SK-N-SH (cell line): ENCODE measurements around the gene PLD2. TPM values are rescaled to one million over a fixed set of nuclear protein-coding genes. Genes with fewer than 3 reads are reported as not detected.

ENCODE experiments used
- CTCF ChIA-PET: fragments of 300-600, 350-600 bp; formaldehyde crosslinking; extraction: SDS; loops from one replicate; lab custom pipeline; 2021; lab: Yijun Ruan, JAX
- POLR2A ChIA-PET: fragments of 350-600 bp; sonication (Branson Sonifier 250); formaldehyde crosslinking; extraction: SDS; loops from one replicate; lab custom pipeline; 2020; ENCODE audit warnings: antibody characterized with exemption, inconsistent platforms; lab: Yijun Ruan, JAX
- DNase-seq: peaks from one replicate; pipeline ENCODE4 v3.0.0; 2012
- H2AFZ ChIP-seq: fragments of 200-600 bp; sonication (generic); 2 replicates; pipeline ENCODE4 v1.8.1; 2016; ENCODE audit warnings: antibody characterized with exemption, mild to moderate bottlenecking, low read depth
- H3F3A ChIP-seq: fragments of 200-600 bp; sonication (generic); replicated peaks from 2 replicates; pipeline ENCODE3; 2016; ENCODE audit warnings: antibody characterized with exemption, mild to moderate bottlenecking; ENCODE audit not compliant: insufficient read depth
- H3K27ac ChIP-seq, 2 experiments: fragments of 200-500 bp in 1 of 2; fragments of 200-600 bp in 1 of 2; sonication (Bioruptor generic) in 1 of 2; sonication (generic), shearing (Covaris generic) in 1 of 2; 2 replicates each; pipeline versions ENCODE4 v1.5.1 to v1.6.1; 2014 to 2016; ENCODE audit warnings: low read depth in 2 of 2, inconsistent platforms in 1 of 2, low read length in 1 of 2, mild to moderate bottlenecking in 1 of 2, mixed read lengths in 1 of 2
- H3K27me3 ChIP-seq: fragments of 200-600 bp; sonication (generic), shearing (Covaris generic); 2 replicates; pipeline ENCODE4 v1.6.1; 2016; ENCODE audit warnings: mixed run types; ENCODE audit not compliant: insufficient read depth
- H3K36me3 ChIP-seq, 2 experiments: fragments of 200-500 bp in 1 of 2; fragments of 200-600 bp in 1 of 2; sonication (Bioruptor generic) in 1 of 2; sonication (generic) in 1 of 2; replicated peaks in 1 of 2; 2 replicates each; pipeline versions ENCODE3 to v1.5.1; 2014 to 2016; ENCODE audit warnings: low read length in 1 of 2, mild to moderate bottlenecking in 1 of 2; ENCODE audit not compliant: insufficient read depth in 2 of 2, control insufficient read depth in 1 of 2
- H3K4me1 ChIP-seq, 2 experiments: fragments of 200-500 bp in 1 of 2; fragments of 200-600 bp in 1 of 2; sonication (Bioruptor generic) in 1 of 2; sonication (generic), shearing (Covaris generic) in 1 of 2; 2 replicates each; pipeline versions ENCODE4 v1.5.1 to v1.6.1; 2014 to 2016; ENCODE audit warnings: low read depth in 1 of 2, low read length in 1 of 2, mixed run types in 1 of 2; ENCODE audit not compliant: insufficient read depth in 2 of 2, control insufficient read depth in 1 of 2
- H3K4me2 ChIP-seq: fragments of 200-600 bp; sonication (generic), shearing (Covaris generic); 2 replicates; pipeline ENCODE4 v1.6.1; 2017; ENCODE audit warnings: mixed run types
- H3K4me3 ChIP-seq, 2 experiments: fragments of 200-500 bp in 1 of 2; fragments of 200-600 bp in 1 of 2; sonication (Bioruptor generic) in 1 of 2; sonication (generic), shearing (Covaris generic) in 1 of 2; 2 replicates each; pipeline versions ENCODE4 v1.5.1 to v1.8.1; 2014 to 2016; ENCODE audit warnings: low read depth in 2 of 2, inconsistent platforms in 1 of 2, low read length in 1 of 2, mild to moderate bottlenecking in 1 of 2, mixed read lengths in 1 of 2, moderate library complexity in 1 of 2
- H3K79me2 ChIP-seq: fragments of 200-600 bp; sonication (generic); 2 replicates; pipeline ENCODE4 v1.8.1; 2017; ENCODE audit warnings: mild to moderate bottlenecking; ENCODE audit not compliant: insufficient read depth
- H3K9ac ChIP-seq: fragments of 200-600 bp; sonication (generic); 2 replicates; pipeline ENCODE4 v1.6.1; 2017; ENCODE audit warnings: mixed run types
- H3K9me2 ChIP-seq: fragments of 200-600 bp; sonication (generic); 2 replicates; pipeline ENCODE4 v1.6.1; 2017; ENCODE audit warnings: mixed run types
- H3K9me3 ChIP-seq: fragments of 200-600 bp; sonication (generic); 2 replicates; pipeline ENCODE4 v1.6.1; 2017; ENCODE audit warnings: mixed run types, mild to moderate bottlenecking, moderate library complexity
- H4K20me1 ChIP-seq: fragments of 200-600 bp; sonication (generic); 2 replicates; pipeline ENCODE4 v1.6.1; 2017; ENCODE audit warnings: mild to moderate bottlenecking, mixed run types; ENCODE audit not compliant: insufficient read depth
- CTCF ChIP-seq: fragments of 200-600 bp; sonication (generic); IDR thresholded peaks from 2 replicates; pipeline ENCODE4 v1.6.1; 2017; ENCODE audit warnings: antibody characterized with exemption, mild to moderate bottlenecking, moderate library complexity
- FOSL2 ChIP-seq: IDR thresholded peaks from 2 replicates; pipeline ENCODE4 v1.4.0; 2012; ENCODE audit warnings: low read depth, mild to moderate bottlenecking, moderate library complexity, borderline replicate concordance
- FOXM1 ChIP-seq: IDR thresholded peaks from 2 replicates; pipeline ENCODE4 v1.4.0; 2012; ENCODE audit warnings: low read depth, mild to moderate bottlenecking
- IRF3 ChIP-seq: fragments of 150-350 bp; IDR thresholded peaks from 2 replicates; pipeline ENCODE4 v1.6.1; 2016; ENCODE audit warnings: mild to moderate bottlenecking, low read depth, low read length
- NFIC ChIP-seq: IDR thresholded peaks from 2 replicates; pipeline ENCODE4 v1.4.0; 2012; ENCODE audit warnings: borderline replicate concordance
- NRF1 ChIP-seq: IDR thresholded peaks from 2 replicates; pipeline ENCODE4 v1.6.1; 2012; ENCODE audit warnings: low read depth, mild to moderate bottlenecking, low read length
- RCOR1 ChIP-seq: fragments of 150-350 bp; IDR thresholded peaks from 2 replicates; pipeline ENCODE4 v1.6.1; 2017; ENCODE audit warnings: antibody characterized with exemption, low read length
- SMC3 ChIP-seq: IDR thresholded peaks from 2 replicates; pipeline ENCODE4 v1.6.1; 2012; ENCODE audit warnings: low read depth, low read length, improper control_type of control experiment
- USF1 ChIP-seq: IDR thresholded peaks from 2 replicates; pipeline ENCODE4 v1.4.0; 2012; ENCODE audit warnings: low read depth, borderline replicate concordance
- ZBTB33 ChIP-seq: IDR thresholded peaks from 2 replicates; pipeline ENCODE4 v1.4.0; 2012; ENCODE audit warnings: low read depth, borderline replicate concordance
- WGBS: methylation state at CpG from one replicate; pipeline ENCODE4 v1.1.6; 2017; ENCODE audit warnings: low lambda C conversion rate; 5-methylcytosine and 5-hydroxymethylcytosine counted together
- polyA plus RNA-seq, 3 experiments: library from polyadenylated mRNA; depleted of rRNA; stranded (reverse); fragments of >200 nt; gene quantifications; 2 replicates each; pipeline ENCODE4 v1.2.3, GENCODE V29; 2012

PLD2 gene
- polyA plus RNA-seq, 1 of the 3 experiments (the other 2 are of a cell fraction), result 42.5 TPM

GRCh38 chr17:4815043-4815675 is 8.2 kb downstream of the PLD2 start:
- 95% methylated on average over 6 of the region's 7 CpGs for WGBS
- H3K27me3 ChIP-seq, result no peaks in the 10 kb centered on the region

More at GRCh38 chr17:4815043-4815675, 8.2 kb downstream of the PLD2 start:
- H3K79me2 ChIP-seq, result no peaks in the 10 kb centered on the region
- CTCF ChIA-PET, result interaction anchor here (0.6 to 1.1 kb wide), 2 partner anchors 9 to 25 kb away, joined by 3 read pairs; partner anchors contain the start of gene PLD2
- POLR2A ChIA-PET, result no interaction called here
- H3K4me2 ChIP-seq, result no peak overlapping the region
- no peaks in the 10 kb centered on the region for H3K9me2 ChIP-seq
- H3K9ac ChIP-seq, result no peak overlapping the region
- H3K27ac ChIP-seq, result no peak overlapping the region
- no peaks in the 10 kb centered on the region for H3K4me1 ChIP-seq
- H3K9me3 ChIP-seq, result no peaks in the 10 kb centered on the region
- H3K4me3 ChIP-seq, result no peak overlapping the region
- no peaks in the 10 kb centered on the region for H4K20me1 ChIP-seq
- no peak for TF ChIP-seq NFIC
- TF ChIP-seq USF1, result no peak
- no peak for TF ChIP-seq FOSL2
- TF ChIP-seq ZBTB33, result no peak
- TF ChIP-seq RCOR1, result no peak
- TF ChIP-seq FOXM1, result no peak
- TF ChIP-seq CTCF, result peak; percentile 35; the same call in 1 of the 2 replicates
- no peak for TF ChIP-seq IRF3
- no peak for TF ChIP-seq NRF1
- TF ChIP-seq SMC3, result 0 out of 2 replicates have a peak, but pooled peaks have one; percentile 11
- H3K36me3 ChIP-seq, result peaks cover 10 to 11% of the 10 kb centered on the region in 2 experiments
- no peak for DNase-seq
- no peak overlapping the region for H2AFZ ChIP-seq
- no peaks in the 10 kb centered on the region for H3F3A ChIP-seq
